IPS-15b (cell line): ENCODE results near the gene CLEC18C.
"Not testable (repeated sequence)": the region's sequence is repeated elsewhere in the genome, so short reads cannot be mapped to it uniquely, and the experiment has no call there.

Experiments used
- H3K27me3 ChIP-seq: one replicate; pipeline ENCODE4 v1.6.1; 2013; ENCODE audit warnings: low read length; ENCODE audit not compliant: control insufficient read depth, insufficient read depth
- H3K36me3 ChIP-seq: one replicate; pipeline ENCODE4 v1.6.1; 2013; ENCODE audit warnings: low read length; ENCODE audit not compliant: control insufficient read depth, insufficient read depth
- H3K4me1 ChIP-seq: one replicate; pipeline ENCODE4 v1.6.1; 2013; ENCODE audit warnings: mild to moderate bottlenecking, low read length; ENCODE audit not compliant: control insufficient read depth, insufficient read depth
- H3K4me3 ChIP-seq: one replicate; pipeline ENCODE4 v1.5.1; 2013; ENCODE audit warnings: low read depth, low read length
- H3K9ac ChIP-seq: one replicate; pipeline ENCODE4 v1.6.1; 2013; ENCODE audit warnings: low read depth, mild to moderate bottlenecking, low read length
- H3K9me3 ChIP-seq: one replicate; pipeline ENCODE4 v1.6.1; 2013; ENCODE audit warnings: mild to moderate bottlenecking, low read length; ENCODE audit not compliant: control insufficient read depth, insufficient read depth

Gene CLEC18C

GRCh38 chr16:70160821-70161220 lies 12.8 kb upstream of the CLEC18C start:
- Histone ChIP-seq H3K9me3 (no peaks in the 10 kb centered on the region), H3K27me3 (no peaks in the 10 kb centered on the region), H3K4me1 (no peaks in the 10 kb centered on the region), H3K9ac (no peak overlapping the region), H3K4me3 (no peak overlapping the region), H3K36me3 (peaks cover 56% of the 10 kb centered on the region)

- H3K4me3 ChIP-seq = no peak overlapping the region
- H3K27me3 ChIP-seq = no peaks in the 10 kb centered on the region
- no peaks in the 10 kb centered on the region for H3K4me1 ChIP-seq
- peaks cover 52% of the 10 kb centered on the region for H3K36me3 ChIP-seq
- H3K9ac ChIP-seq = no peak overlapping the region
- no peaks in the 10 kb centered on the region for H3K9me3 ChIP-seq
Measured at GRCh38 chr16:70161350-70161749, 12.2 kb upstream of the CLEC18C start.

GRCh38 chr16:70162041-70162451 lies 11.5 kb upstream of the CLEC18C start:
- no peaks in the 10 kb centered on the region for H3K4me1 ChIP-seq
- H3K36me3 ChIP-seq = peaks cover 45% of the 10 kb centered on the region
- H3K9me3 ChIP-seq = no peaks in the 10 kb centered on the region
- H3K27me3 ChIP-seq = no peaks in the 10 kb centered on the region
- no peak overlapping the region for H3K9ac ChIP-seq
- no peak overlapping the region for H3K4me3 ChIP-seq

DNA sequence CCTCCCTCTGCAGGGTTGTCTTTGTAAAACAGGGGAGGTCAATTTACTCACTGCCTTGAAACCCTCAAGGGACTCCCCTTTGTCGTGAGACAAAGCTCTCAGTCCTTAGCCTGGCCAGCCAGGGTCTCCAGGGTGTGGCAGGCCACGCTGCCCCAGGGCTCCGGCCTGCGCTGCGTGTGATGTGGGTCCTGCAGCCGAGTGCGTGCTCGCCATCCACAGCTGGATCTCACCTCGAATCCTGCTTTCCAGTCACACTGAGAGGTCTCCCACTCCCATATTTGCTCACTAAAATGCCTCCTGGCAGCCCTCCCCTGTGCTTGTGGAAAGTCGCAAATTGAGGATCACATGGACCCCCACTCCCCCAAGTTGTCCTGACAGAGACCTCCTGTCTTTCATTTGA lies 10.0 kb upstream of the CLEC18C start:
- Histone ChIP-seq H3K9ac (peak overlapping the region; percentile 51), H3K36me3 (peaks cover 30% of the 10 kb centered on the region), H3K4me1 (no peaks in the 10 kb centered on the region), H3K27me3 (no peaks in the 10 kb centered on the region), H3K9me3 (no peaks in the 10 kb centered on the region), H3K4me3 (no peak overlapping the region)

- H3K4me1 ChIP-seq, H3K4me3 ChIP-seq, H3K9me3 ChIP-seq, H3K27me3 ChIP-seq, H3K36me3 ChIP-seq, H3K9ac ChIP-seq: not testable (repeated sequence)
Measured at GRCh38 chr16:70166688-70167087, 6.9 kb upstream of the CLEC18C start.

- H3K4me1 ChIP-seq, H3K9me3 ChIP-seq, H3K36me3 ChIP-seq, H3K4me3 ChIP-seq, H3K27me3 ChIP-seq, H3K9ac ChIP-seq: not testable (repeated sequence)
Measured at GRCh38 chr16:70173916-70174315, 329 bp downstream of the CLEC18C start.

DNA sequence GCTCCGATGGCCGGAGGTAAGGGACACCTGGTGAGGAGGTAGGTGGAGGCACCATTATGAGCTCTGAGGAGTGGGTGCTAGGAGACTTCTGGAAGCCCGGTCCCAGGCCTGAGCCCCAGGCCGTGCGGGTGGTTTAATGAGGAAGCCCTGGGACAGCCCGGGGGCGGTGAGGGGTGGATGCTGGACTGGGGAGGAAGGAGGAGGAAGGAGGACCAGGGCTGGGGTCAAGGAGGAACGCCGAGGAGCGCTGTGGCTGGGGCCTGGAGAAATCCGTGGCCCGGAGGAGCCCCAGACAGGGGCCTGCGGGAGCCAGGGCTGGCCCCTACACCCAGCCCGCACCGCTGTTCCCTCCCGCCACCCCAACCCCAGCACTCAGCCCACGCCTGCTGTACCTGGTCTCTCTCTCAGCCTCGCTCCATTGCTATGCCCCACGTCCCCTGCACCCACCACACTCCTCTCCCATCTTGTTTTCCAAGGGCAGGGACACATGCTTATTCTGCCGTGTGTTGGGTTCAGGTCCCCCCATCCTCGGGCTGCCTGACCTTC lies 873 bp downstream of the CLEC18C start:
- not testable (repeated sequence) for H3K9ac ChIP-seq, H3K27me3 ChIP-seq, H3K36me3 ChIP-seq, H3K4me1 ChIP-seq, H3K4me3 ChIP-seq, H3K9me3 ChIP-seq

DNA sequence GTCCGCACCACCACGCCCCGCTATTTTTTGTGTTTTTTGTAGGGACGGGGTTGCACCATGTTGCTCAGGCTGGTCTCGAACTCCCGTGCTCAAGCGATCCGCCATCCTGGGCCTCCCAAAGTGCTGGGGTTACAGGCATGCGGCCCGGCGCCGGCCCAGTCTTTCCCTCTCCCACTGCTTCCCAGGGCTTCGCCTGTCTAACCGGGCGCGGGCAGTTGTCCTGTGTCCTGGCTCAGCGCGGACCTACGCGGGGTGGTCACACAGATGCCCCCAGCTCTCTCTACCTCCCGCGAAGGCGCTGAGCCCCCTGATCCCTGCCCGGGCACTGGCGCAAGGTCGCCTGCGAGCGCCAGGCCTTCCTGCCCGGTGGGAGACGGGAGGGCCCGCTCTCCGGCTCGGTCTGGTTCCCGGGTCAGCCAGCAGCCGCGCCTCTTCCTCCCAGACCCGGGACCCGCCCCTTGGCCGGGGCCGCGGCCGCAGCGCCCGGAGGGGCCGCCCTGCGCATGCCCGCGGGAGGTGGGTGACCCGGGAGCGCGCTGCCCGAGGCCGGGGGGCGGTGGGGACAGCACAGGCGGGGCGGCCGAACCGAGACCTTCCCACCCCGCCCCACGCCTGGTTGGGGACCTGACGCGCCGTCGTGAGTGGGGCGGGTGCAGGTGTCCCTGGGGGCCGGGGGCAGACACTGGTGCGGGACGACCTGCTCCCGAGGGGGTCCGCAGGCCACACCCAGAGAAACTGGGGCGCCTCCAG lies 14.4 kb downstream of the CLEC18C start:
- H3K4me3 ChIP-seq, H3K9me3 ChIP-seq, H3K27me3 ChIP-seq, H3K9ac ChIP-seq, H3K4me1 ChIP-seq, H3K36me3 ChIP-seq: not testable (repeated sequence)

GRCh38 chr16:70188608-70188915 lies 15.0 kb downstream of the CLEC18C start:
- not testable (repeated sequence) for H3K27me3 ChIP-seq, H3K9me3 ChIP-seq, H3K4me1 ChIP-seq, H3K4me3 ChIP-seq, H3K36me3 ChIP-seq, H3K9ac ChIP-seq

DNA sequence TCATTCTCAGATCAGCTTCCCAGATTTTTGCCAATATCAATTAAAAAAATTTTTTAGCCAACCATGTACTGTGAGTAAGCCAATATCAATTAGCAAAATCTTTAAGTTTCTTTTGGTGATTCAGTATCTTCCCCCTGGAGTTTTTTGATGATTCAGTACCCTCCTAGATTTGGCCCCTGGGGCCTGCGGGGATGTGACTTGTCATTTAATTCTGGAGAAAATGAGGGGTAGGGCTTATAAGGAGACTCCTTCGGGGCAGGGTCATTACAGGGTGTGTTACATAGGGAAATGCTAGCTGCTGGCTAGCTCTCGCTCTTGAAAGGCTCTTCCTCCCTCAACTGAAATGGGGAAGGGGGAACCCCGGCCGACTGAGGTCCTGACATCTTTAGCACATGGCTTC lies 17.0 kb downstream of the CLEC18C start:
- not testable (repeated sequence) for H3K36me3 ChIP-seq, H3K9ac ChIP-seq, H3K4me1 ChIP-seq, H3K9me3 ChIP-seq, H3K4me3 ChIP-seq, H3K27me3 ChIP-seq

DNA sequence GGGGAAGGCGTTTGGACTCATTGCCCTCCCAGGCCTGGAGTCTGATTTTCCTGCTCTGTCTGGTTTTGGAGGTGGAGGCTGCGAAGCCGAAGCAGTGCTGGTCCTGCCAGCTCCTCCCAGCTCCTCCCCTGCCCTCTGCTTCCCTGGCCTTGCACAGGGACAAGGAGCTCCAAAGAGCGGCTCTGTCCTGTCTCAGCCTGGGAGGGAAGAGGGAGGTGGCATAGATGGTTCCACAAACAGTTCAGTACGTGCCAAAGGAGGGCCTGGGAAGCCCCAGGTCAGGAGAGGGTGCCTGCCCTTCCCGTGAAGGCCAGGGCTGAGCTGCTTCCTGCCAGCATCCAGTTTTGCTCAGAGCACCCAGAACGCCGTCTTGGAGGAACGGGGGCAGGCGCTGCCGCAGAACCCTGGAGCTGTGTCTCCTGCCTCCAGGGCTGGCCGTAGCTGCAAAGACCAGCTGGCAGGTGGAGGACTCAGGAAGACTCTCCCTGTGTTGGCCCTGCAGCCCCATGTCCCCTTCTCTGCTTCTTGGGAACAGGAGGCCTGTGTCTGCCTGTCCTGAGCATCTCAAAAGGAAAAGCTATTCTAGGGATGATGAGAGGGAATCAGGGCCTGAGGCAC lies 23.2 kb downstream of the CLEC18C start:
- H3K27me3 ChIP-seq, H3K4me1 ChIP-seq, H3K4me3 ChIP-seq, H3K36me3 ChIP-seq, H3K9ac ChIP-seq, H3K9me3 ChIP-seq: not testable (repeated sequence)

- not testable (repeated sequence) for H3K9me3 ChIP-seq, H3K4me3 ChIP-seq
Measured at GRCh38 chr16:70197611-70198010, 24.0 kb downstream of the CLEC18C start.

More at GRCh38 chr16:70197611-70198010, 24.0 kb downstream of the CLEC18C start:
- H3K4me1 ChIP-seq, H3K36me3 ChIP-seq, H3K27me3 ChIP-seq, H3K9ac ChIP-seq: not testable (repeated sequence)
